Fibroblast of lung (primary cell): Measurements from ENCODE around the gene CALCOCO1. TPM values are rescaled to one million over a fixed set of nuclear protein-coding genes. Genes with fewer than 3 reads are reported as not detected.

Experiments used
- DNase-seq, 2 donors: peaks; one replicate each; pipeline versions ENCODE4 v3.0.0 to v3.0.0-alpha.2; 2010; ENCODE audit warnings: low read depth in 2 of 2
- H2AFZ ChIP-seq: 2 replicates; pipeline ENCODE4 v1.5.1; 2012; ENCODE audit warnings: low read length, control low read depth, inconsistent platforms
- H3K27ac ChIP-seq: 2 replicates; pipeline ENCODE4 v1.5.1; 2011; ENCODE audit warnings: low read length, control low read depth; ENCODE audit not compliant: insufficient read depth
- H3K27me3 ChIP-seq: 2 replicates; pipeline ENCODE4 v1.5.1; 2011; ENCODE audit warnings: mild to moderate bottlenecking, low read length; ENCODE audit not compliant: control insufficient read depth, insufficient read depth
- H3K36me3 ChIP-seq: 2 replicates; pipeline ENCODE4 v1.5.1; 2011; ENCODE audit warnings: low read length; ENCODE audit not compliant: control insufficient read depth, insufficient read depth
- H3K4me1 ChIP-seq: 2 replicates; pipeline ENCODE4 v1.5.1; 2011; ENCODE audit warnings: low read length; ENCODE audit not compliant: control insufficient read depth, insufficient read depth; ENCODE audit errors: extremely low read depth
- H3K4me2 ChIP-seq: 2 replicates; pipeline ENCODE4 v1.5.1; 2011; ENCODE audit warnings: low read length, control low read depth; ENCODE audit not compliant: insufficient read depth; ENCODE audit errors: extremely low read depth
- H3K4me3 ChIP-seq, 4 experiments: fragments of 200-600 bp in 1 of 4; sonication (generic) in 1 of 4; replicated peaks in 1 of 4; 2 replicates each; pipeline ENCODE4 v1.5.1; 2011 to 2016; ENCODE audit warnings: low read length in 4 of 4, low read depth in 3 of 4, mild to moderate bottlenecking in 3 of 4, control low read depth in 2 of 4, inconsistent platforms in 1 of 4, mixed read lengths in 1 of 4; ENCODE audit not compliant: insufficient read depth in 1 of 4; ENCODE audit errors: control extremely low read depth in 1 of 4
- H3K79me2 ChIP-seq: 2 replicates; pipeline ENCODE4 v1.5.1; 2012; ENCODE audit warnings: mild to moderate bottlenecking, low read length, inconsistent platforms; ENCODE audit not compliant: control insufficient read depth, insufficient read depth
- H3K9ac ChIP-seq: 2 replicates; pipeline ENCODE4 v1.5.1; 2011; ENCODE audit warnings: mild to moderate bottlenecking, low read length, control low read depth; ENCODE audit not compliant: insufficient read depth
- H3K9me3 ChIP-seq: 2 replicates; pipeline ENCODE4 v1.5.1; 2012; ENCODE audit warnings: low read depth, low read length; ENCODE audit not compliant: control insufficient read depth, insufficient read depth
- H4K20me1 ChIP-seq: 2 replicates; pipeline ENCODE4 v1.5.1; 2011; ENCODE audit warnings: low read length; ENCODE audit not compliant: control insufficient read depth, insufficient read depth; ENCODE audit errors: extremely low read depth
- EZH2 ChIP-seq: IDR thresholded peaks from 2 replicates; pipeline ENCODE4 v1.5.1; 2012; ENCODE audit warnings: low read length, control low read depth, mild to moderate bottlenecking; ENCODE audit errors: missing control alignments
- polyA plus RNA-seq, 2 donors: library from polyadenylated mRNA; depleted of rRNA in 1 of 2; stranded (reverse) in 1 of 2; unstranded in 1 of 2; fragments of >200 nt; gene quantifications; 2 replicates each; pipeline ENCODE4 v1.2.1, GENCODE V29; 2011 to 2012; ENCODE audit warnings: missing spikeins in 1 of 2
- total RNA-seq: library from RNA; depleted of rRNA; stranded (reverse); fragments of >200 nt; gene quantifications from 2 replicates; pipeline ENCODE4 v1.2.1, GENCODE V29; 2014
- TF ChIP-seq, protein P1 (sequence below), 2 donors: IDR thresholded peaks in 1 of 2; conservative IDR thresholded peaks in 1 of 2; 1 replicate in 1 of 2; 2 replicates in 1 of 2; pipeline ENCODE4 v1.5.1; 2011 to 2012; ENCODE audit warnings: low read length in 2 of 2, control low read depth in 1 of 2, inconsistent platforms in 1 of 2, low read depth in 1 of 2, mild to moderate bottlenecking in 1 of 2

CALCOCO1 gene
- total and polyA plus RNA-seq, 2 donors (not counting 1 experiment from before 2014, with no cell fraction given), result 116 to 125 TPM

DNA sequence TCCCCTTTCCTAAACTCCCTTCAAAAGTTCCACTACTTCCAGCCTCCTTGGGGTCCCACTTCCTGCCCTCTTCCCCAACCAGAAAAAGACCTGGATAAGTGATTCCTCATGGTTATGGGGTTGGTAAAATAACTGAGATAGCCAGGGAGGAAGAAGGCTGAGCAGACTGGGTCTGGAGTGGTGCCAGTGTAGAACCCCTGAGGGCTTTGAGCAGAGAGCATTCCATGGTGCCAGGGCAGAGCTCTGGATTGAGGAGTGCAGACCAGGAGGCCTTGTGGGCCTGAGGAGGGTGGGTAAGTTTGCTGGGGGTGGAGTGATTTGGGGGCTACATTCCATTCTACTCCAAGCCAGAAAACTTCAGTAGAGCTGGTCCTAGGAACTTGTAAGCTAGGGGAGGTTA is 34.1 kb upstream of the CALCOCO1 start:
- no peak for TF ChIP-seq EZH2
- TF ChIP-seq, protein P1, sequence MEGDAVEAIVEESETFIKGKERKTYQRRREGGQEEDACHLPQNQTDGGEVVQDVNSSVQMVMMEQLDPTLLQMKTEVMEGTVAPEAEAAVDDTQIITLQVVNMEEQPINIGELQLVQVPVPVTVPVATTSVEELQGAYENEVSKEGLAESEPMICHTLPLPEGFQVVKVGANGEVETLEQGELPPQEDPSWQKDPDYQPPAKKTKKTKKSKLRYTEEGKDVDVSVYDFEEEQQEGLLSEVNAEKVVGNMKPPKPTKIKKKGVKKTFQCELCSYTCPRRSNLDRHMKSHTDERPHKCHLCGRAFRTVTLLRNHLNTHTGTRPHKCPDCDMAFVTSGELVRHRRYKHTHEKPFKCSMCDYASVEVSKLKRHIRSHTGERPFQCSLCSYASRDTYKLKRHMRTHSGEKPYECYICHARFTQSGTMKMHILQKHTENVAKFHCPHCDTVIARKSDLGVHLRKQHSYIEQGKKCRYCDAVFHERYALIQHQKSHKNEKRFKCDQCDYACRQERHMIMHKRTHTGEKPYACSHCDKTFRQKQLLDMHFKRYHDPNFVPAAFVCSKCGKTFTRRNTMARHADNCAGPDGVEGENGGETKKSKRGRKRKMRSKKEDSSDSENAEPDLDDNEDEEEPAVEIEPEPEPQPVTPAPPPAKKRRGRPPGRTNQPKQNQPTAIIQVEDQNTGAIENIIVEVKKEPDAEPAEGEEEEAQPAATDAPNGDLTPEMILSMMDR (conservative IDR thresholded peaks at IDR 0.05 in 1 of 2, IDR thresholded peaks at IDR 0.05 in 1 of 2; ENCODE audit: low read depth in 1 of 2, low read length in 2 of 2), result no peak
- Histone ChIP-seq H3K4me3 (no peak overlapping the region), H3K27me3 (peaks cover 29% of the 10 kb centered on the region), H3K79me2 (no peaks in the 10 kb centered on the region), H3K27ac (no peak overlapping the region), H3K9me3 (no peaks in the 10 kb centered on the region), H3K36me3 (no peaks in the 10 kb centered on the region), H4K20me1 (no peaks in the 10 kb centered on the region), H3K4me2 (no peak overlapping the region), H2AFZ (no peak overlapping the region), H3K4me1 (no peaks in the 10 kb centered on the region), H3K9ac (no peak overlapping the region)
- DNase-seq, result no peak

- H3K4me2 ChIP-seq, result no peak overlapping the region
- no peaks in the 10 kb centered on the region for H3K36me3 ChIP-seq
- TF ChIP-seq, protein P1 (conservative IDR thresholded peaks at IDR 0.05 in 1 of 2, IDR thresholded peaks at IDR 0.05 in 1 of 2; ENCODE audit: low read depth in 1 of 2, low read length in 2 of 2), result no peak
- no peak for TF ChIP-seq EZH2
- no peak overlapping the region for H2AFZ ChIP-seq
- peaks cover 41% of the 10 kb centered on the region for H3K27me3 ChIP-seq
- no peaks in the 10 kb centered on the region for H3K9me3 ChIP-seq
- no peak overlapping the region for H3K4me3 ChIP-seq
- DNase-seq, result no peak
- H4K20me1 ChIP-seq, result no peaks in the 10 kb centered on the region
- no peaks in the 10 kb centered on the region for H3K4me1 ChIP-seq
- no peaks in the 10 kb centered on the region for H3K79me2 ChIP-seq
- no peak overlapping the region for H3K27ac ChIP-seq
- H3K9ac ChIP-seq, result no peak overlapping the region
Observed at GRCh38 chr12:53759261-53759660, 32.0 kb upstream of the CALCOCO1 start.

DNA sequence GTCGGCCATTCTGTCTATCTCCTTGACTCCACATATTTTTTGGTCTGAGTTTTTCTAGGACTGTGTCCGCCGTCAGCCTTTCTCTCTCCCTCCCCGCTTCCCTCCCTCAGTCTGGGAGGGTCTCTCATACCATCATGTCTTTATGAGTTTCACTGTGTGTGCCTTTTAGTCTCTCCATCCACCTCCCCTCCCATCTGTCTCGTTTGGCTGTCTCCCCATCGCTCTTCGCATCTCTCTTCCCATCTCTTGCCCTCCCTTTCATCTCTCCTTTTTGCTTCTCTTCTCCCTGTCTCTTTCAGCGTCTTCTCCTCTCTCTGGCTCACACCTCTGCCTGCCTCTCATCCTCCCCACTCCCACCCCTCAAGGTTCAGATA is 31.5 kb upstream of the CALCOCO1 start:
- Histone ChIP-seq H3K4me1 (no peaks in the 10 kb centered on the region), H3K4me3 (no peak overlapping the region), H4K20me1 (no peaks in the 10 kb centered on the region), H3K9me3 (no peaks in the 10 kb centered on the region), H2AFZ (no peak overlapping the region), H3K27me3 (peaks cover 46% of the 10 kb centered on the region), H3K79me2 (no peaks in the 10 kb centered on the region), H3K27ac (no peak overlapping the region), H3K4me2 (no peak overlapping the region), H3K36me3 (no peaks in the 10 kb centered on the region), H3K9ac (no peak overlapping the region)
- DNase-seq, result no peak
- no peak for TF ChIP-seq EZH2
- TF ChIP-seq, protein P1 (conservative IDR thresholded peaks at IDR 0.05 in 1 of 2, IDR thresholded peaks at IDR 0.05 in 1 of 2; ENCODE audit: low read depth in 1 of 2, low read length in 2 of 2), result no peak
